ENCODE data around the gene PCID2.
"Not testable (repeated sequence)": the region's sequence is repeated elsewhere in the genome, so short reads cannot be mapped to it uniquely, and the experiment has no call there.

DNA sequence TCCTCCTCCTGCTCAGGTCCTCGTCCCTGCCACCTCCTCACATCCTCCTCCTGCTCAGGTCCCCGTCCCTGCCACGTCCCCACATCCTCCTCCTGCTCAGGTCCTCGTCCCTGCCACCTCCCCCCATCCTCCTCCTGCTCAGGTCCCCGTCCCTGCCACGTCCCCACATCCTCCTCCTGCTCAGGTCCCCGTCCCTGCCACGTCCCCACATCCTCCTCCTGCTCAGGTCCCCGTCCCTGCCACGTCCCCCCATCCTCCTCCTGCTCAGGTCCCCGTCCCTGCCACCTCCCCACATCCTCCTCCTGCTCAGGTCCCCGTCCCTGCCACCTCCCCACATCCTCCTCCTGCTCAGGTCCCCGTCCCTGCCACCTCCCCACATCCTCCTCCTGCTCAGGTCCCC is 46.5 kb downstream of the PCID2 start:
- TF ChIP-seq SUZ12 (IDR thresholded peaks at IDR 0.05; ENCODE audit: extremely low read depth, insufficient read depth, insufficient read length); ZNF274 (IDR thresholded peaks at IDR 0.05; ENCODE audit: low read depth, low read length); YY1 (IDR thresholded peaks at IDR 0.05; ENCODE audit: insufficient read depth, insufficient read length): not testable (repeated sequence)
